ENCODE measurements around the gene COX15.
"Not testable (repeated sequence)": the region's sequence is repeated elsewhere in the genome, so short reads cannot be mapped to it uniquely, and the experiment has no call there.

The COX15 gene

DNA sequence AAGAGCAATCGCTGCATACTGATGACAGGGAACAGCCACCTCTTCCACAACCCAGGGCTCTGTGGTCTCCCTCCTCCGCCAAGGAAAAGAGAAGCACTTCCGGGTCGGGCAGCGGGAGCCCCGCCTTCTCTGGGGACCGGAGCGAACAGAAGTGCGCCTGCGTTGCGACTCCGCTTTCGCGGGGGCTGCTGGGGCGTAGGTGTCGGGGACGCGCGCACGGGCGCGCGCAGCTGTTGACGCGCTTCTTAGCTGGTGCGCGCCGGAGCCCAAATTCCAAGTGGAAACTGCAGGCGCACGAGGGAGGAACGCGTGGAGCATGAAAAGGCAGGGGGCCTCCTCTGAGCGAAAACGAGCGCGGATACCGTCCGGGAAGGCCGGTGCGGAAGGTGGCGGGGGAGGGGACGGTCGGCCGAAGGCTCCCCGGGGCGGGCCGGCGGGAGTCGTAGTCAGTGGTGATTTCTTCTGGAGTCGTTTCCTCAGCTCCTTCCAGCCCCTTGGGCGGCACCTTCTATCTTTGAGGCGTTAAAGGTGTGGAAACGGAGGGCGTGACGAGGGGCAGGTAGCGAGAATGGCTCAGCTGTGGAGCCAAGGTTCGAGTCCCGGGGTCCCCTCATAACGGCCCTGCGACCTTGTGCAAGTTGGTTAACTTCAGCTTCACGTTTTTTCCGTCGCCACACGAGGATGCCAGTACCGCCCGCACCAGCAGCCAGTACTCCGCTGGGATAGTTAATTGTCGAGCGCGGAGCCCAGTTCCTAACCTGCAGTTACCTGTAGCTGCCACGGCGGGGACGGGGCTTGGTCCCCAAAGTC lies at the start of gene COX15, which contains the start of gene CUTC:
Gene COX15 (minus strand): TSS at position 95 of the 810 bp plus-strand sequence. CDS start 78 bp downstream, at position 17.
Gene CUTC (plus strand): TSS at position 202 of the 810 bp plus-strand sequence. CDS start 115 bp downstream, at position 317.
- peak; percentile 78 to 84 for DNase-seq (ENCODE audit: low read depth in 2 of 2)

DNA sequence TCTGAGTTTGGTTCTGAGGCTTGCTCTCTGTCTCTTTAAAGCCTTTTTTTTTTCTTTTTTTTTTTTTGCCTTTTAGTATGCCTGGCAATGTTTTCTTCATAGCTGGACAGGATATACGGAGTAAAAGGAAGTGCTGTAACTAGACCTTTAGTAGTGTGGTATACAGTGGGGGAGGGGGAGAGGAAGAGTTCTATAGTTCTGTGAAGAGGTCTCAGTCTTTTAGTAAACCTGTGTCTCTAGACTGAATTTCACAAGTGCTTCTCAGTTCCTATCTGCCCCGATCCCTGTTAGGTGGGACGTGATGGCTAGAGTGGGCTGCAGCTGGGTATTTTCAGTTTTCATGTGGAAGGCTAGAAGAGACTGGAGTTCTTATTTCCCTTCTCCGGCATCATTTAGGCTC lies 47.4 kb upstream of the COX15 start:
- no peak for DNase-seq (ENCODE audit: low read depth in 2 of 2)

DNA sequence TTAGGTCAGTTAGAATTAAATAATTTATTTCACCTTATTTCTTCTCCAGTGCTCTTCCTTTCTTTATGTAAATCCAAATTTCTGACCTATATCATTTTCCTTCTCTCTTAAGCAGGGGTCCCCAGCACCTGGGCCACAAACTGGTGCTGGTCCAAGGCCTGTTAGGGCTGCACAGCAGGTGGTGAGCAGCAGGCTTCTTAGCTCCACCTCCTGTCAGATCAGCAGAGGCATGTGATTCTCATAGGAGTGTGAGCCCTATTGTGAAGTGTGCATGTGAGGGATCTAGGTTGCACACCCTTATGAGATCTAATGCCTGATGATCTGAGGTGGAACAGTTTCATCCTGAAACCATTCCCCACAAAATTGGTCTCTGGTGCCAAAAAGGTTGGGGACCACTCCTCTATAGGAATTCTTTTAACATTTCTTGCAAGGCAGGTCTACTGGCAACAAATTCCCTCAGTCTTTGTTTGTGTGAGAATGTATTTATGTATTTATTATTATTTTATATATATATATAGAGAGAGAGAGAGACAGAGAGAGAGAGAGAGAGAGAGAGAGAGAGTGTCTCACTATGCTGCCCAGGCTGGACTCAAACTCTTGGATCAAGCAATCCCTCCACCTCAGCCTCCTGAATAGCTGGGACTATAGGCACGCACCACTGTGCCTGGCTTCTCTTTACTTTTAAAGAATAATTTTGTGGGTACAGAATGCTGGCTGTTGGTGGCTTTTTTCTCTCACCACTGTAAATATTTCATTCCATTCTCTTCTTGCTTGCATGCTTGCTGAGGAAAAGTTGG lies 46.2 kb upstream of the COX15 start:
- DNase-seq (ENCODE audit: low read depth in 2 of 2), result no peak

- no peak for DNase-seq (ENCODE audit: low read depth in 2 of 2)
Observed at GRCh38 chr10:99775850-99776249, 43.9 kb upstream of the COX15 start.

- no peak for DNase-seq (ENCODE audit: low read depth in 2 of 2)
Observed at GRCh38 chr10:99770408-99771045, 38.6 kb upstream of the COX15 start.

GRCh38 chr10:99769706-99770105 lies 37.8 kb upstream of the COX15 start:
- no peak for DNase-seq (ENCODE audit: low read depth in 2 of 2)

DNA sequence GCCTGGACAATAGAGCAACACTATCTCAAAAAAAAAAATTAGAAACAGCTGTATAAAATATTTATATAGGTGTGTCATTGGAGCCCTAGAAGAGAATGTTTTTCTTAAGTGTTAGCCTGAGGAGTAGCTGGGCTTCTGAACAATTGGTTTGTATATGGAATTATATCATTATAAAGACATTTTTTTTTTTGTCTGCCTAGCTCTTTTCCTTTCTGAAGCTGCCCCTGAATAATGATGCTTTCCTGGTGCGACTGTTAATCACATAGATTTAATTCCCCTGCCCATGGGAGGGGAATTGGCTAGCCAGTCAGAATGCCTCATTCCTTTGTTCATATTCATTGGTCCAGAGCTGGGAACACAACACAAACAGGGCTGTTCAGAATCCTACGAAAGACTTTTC lies 36.6 kb upstream of the COX15 start:
- DNase-seq (ENCODE audit: low read depth in 2 of 2), result no peak

- no peak for DNase-seq (ENCODE audit: low read depth in 2 of 2)
Observed at GRCh38 chr10:99767901-99768300, 36.0 kb upstream of the COX15 start.

DNA sequence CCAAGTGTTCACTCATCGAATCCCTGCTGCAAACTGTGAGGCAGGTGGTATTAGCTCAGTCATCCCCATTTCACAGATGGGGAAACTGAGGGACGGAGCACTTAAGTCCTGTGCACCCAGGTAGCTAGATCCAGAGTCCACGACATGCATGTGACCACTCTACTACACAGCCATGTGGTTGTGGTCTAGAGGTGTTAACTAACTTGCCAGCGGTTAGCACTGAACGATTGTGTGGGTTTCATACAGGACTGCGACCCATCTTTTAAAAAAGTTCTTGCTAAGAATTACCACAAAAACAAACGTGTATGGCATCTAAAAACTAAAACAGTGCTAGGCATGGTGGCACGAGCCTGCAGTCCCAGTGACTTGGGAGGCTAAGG lies 34.4 kb upstream of the COX15 start:
- DNase-seq (ENCODE audit: low read depth in 2 of 2), result no peak

- DNase-seq (ENCODE audit: low read depth in 2 of 2), result no peak
Observed at GRCh38 chr10:99765672-99766301, 33.9 kb upstream of the COX15 start.

- DNase-seq (ENCODE audit: low read depth in 2 of 2), result no peak
Observed at GRCh38 chr10:99761365-99761764, 29.4 kb upstream of the COX15 start.

DNA sequence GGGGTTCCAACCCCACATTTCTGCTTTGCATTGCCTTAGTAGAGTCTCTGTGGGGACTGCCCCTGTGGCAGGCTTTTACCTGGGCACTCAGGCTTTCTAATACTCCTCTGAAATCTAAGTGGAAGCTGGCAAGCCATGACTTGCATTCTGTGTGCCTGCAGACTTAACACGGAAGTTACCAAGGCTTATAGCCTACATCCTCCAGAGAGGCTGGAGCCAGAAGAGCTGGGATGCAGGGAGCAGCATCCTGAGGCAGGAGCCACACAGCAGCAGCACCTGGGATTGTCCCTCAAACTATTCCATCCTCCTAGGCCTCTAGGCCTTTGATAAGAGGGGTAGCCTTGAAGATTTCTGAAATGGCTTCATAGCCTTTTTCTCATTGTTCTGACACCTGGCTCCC lies 28.4 kb upstream of the COX15 start:
- no peak for DNase-seq (ENCODE audit: low read depth in 2 of 2)

GRCh38 chr10:99758211-99758891 lies 26.4 kb upstream of the COX15 start:
- DNase-seq (ENCODE audit: low read depth in 2 of 2), result no peak

- DNase-seq (ENCODE audit: low read depth in 2 of 2), result no peak
Observed at GRCh38 chr10:99756159-99756558, 24.2 kb upstream of the COX15 start.

GRCh38 chr10:99754670-99755069 lies 22.7 kb upstream of the COX15 start:
- DNase-seq (ENCODE audit: low read depth in 2 of 2), result no peak

GRCh38 chr10:99750641-99751040 lies 18.7 kb upstream of the COX15 start:
- DNase-seq (ENCODE audit: low read depth in 2 of 2), result no peak

GRCh38 chr10:99748823-99749451 lies 17.0 kb upstream of the COX15 start:
- DNase-seq (ENCODE audit: low read depth in 2 of 2), result no peak

- not testable (repeated sequence) for DNase-seq (ENCODE audit: low read depth in 2 of 2)
Observed at GRCh38 chr10:99746166-99746565, 14.2 kb upstream of the COX15 start.

DNA sequence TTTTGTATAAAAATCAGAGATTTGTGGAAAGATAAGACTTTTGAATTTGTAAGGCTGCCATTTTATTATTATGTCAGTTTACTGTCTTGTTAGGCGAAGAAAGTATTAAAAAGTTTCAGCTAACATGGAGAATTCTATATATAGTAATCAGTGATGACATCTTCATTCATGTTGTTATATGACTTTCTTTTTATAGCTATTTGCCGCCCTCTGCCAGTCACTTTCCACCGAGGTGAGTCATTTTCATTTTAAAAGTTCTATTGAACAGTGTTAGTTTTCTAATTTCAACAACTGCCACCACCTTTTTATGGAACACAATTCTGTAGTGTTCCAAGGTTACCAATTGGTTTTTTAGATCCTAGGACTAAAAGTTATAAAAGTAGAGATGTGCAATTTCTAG lies 11.9 kb upstream of the COX15 start:
- no peak for DNase-seq (ENCODE audit: low read depth in 2 of 2)

GRCh38 chr10:99742701-99743100 lies 10.8 kb upstream of the COX15 start:
- no peak for DNase-seq (ENCODE audit: low read depth in 2 of 2)

GRCh38 chr10:99742254-99742653 lies 10.3 kb upstream of the COX15 start:
- no peak for DNase-seq (ENCODE audit: low read depth in 2 of 2)
